ENCODE measurements around the gene RPS6KC1.

DNA sequence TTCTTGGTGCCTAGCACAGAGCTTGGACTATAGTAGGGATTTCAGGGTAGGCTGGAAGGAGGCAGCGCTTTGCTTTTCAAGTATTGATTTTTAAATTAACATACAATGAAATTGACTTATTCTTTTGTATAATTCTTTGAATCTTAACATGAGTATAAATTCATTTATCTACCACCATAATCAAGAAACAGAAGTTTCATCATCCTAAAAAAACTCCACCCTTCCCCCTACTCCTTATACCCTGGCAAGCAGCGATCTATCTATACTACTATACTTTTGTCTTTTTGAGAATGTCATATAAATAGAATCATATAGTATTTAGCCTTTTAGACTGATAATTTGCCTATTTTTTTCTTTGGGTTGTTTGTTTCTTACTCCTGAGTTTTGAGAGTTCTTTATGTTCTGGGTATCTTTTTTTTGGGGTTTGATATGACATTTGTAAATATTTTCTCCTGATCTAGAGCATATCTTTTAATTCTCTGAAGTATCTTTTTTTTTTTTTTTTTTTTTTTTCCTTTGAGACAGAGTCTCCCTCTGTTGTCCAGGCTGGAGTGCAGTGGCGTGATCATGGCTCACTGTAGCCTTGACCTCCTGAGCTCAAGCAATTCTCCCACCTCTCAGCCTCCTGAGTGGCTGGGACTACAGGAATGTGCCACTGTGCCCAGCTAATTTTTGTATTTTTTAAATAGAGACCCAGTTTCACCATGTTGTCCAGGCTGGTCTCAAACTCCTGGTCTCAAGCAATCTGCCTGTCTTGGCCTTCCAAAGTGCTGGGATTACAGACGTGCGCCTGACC, 6.4 kb downstream of the RPS6KC1 start:
- TF ChIP-seq CTCF (conservative IDR thresholded peaks at IDR 0.05) (no peak), ZFX (IDR thresholded peaks at IDR 0.05) (no peak)

All from C4-2B (cell line).